Testis (tissue), 2 donors: ENCODE data around the gene HSPA5.

Source experiments
- POLR2A ChIP-seq: fragments of 450-650 bp; IDR thresholded peaks from one replicate; pipeline ENCODE4 v1.6.1; 2017; ENCODE audit warnings: antibody characterized with exemption, mild to moderate bottlenecking, moderate library complexity
- TF ChIP-seq, protein P1 (sequence below), 3 experiments: fragments of 450-650 bp in 2 of 3; fragments of 200-600 bp in 1 of 3; sonication (generic) in 1 of 3; IDR thresholded peaks; one replicate each; pipeline ENCODE4 v1.5.1; 2016 to 2019; ENCODE audit warnings: antibody characterized with exemption in 3 of 3, mild to moderate bottlenecking in 2 of 3, moderate library complexity in 1 of 3

DNA sequence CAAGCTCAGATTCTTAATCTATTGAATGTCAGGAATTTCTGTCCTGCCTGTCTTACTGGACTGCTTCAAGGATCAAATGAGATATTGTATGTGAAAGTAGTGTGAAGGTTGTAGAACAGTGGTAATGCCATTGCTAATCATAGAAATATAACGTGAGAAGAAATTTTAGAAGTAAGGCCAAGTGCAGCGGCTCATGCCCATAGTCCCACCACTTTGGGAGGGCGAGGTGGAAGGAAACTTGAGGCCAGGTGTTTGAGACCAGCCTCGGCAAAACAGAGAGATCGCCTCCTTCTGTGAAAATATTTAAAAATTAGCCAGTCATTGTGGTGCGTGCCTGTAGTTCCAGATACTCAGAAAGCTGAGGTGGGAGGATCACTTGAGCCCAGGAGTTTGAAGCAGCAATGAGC is 5.1 kb upstream of the HSPA5 start:
- TF ChIP-seq, protein P1, sequence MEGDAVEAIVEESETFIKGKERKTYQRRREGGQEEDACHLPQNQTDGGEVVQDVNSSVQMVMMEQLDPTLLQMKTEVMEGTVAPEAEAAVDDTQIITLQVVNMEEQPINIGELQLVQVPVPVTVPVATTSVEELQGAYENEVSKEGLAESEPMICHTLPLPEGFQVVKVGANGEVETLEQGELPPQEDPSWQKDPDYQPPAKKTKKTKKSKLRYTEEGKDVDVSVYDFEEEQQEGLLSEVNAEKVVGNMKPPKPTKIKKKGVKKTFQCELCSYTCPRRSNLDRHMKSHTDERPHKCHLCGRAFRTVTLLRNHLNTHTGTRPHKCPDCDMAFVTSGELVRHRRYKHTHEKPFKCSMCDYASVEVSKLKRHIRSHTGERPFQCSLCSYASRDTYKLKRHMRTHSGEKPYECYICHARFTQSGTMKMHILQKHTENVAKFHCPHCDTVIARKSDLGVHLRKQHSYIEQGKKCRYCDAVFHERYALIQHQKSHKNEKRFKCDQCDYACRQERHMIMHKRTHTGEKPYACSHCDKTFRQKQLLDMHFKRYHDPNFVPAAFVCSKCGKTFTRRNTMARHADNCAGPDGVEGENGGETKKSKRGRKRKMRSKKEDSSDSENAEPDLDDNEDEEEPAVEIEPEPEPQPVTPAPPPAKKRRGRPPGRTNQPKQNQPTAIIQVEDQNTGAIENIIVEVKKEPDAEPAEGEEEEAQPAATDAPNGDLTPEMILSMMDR (IDR thresholded peaks at IDR 0.05): no peak
- TF ChIP-seq POLR2A: no peak
